ENCODE measurements around the gene RTBDN. TPM values are rescaled to one million over a fixed set of nuclear protein-coding genes. Genes with fewer than 3 reads are reported as not detected.

Gene RTBDN
- total and polyA plus RNA-seq, 2 of the 8 experiments (the other 6 are each of a cell fraction or from before 2014, with no cell fraction given), result 4.0 to 4.8 TPM

GRCh38 chr19:12797141-12797587 lies 37.2 kb downstream of the RTBDN start (continued):
- TF ChIP-seq, protein P1, sequence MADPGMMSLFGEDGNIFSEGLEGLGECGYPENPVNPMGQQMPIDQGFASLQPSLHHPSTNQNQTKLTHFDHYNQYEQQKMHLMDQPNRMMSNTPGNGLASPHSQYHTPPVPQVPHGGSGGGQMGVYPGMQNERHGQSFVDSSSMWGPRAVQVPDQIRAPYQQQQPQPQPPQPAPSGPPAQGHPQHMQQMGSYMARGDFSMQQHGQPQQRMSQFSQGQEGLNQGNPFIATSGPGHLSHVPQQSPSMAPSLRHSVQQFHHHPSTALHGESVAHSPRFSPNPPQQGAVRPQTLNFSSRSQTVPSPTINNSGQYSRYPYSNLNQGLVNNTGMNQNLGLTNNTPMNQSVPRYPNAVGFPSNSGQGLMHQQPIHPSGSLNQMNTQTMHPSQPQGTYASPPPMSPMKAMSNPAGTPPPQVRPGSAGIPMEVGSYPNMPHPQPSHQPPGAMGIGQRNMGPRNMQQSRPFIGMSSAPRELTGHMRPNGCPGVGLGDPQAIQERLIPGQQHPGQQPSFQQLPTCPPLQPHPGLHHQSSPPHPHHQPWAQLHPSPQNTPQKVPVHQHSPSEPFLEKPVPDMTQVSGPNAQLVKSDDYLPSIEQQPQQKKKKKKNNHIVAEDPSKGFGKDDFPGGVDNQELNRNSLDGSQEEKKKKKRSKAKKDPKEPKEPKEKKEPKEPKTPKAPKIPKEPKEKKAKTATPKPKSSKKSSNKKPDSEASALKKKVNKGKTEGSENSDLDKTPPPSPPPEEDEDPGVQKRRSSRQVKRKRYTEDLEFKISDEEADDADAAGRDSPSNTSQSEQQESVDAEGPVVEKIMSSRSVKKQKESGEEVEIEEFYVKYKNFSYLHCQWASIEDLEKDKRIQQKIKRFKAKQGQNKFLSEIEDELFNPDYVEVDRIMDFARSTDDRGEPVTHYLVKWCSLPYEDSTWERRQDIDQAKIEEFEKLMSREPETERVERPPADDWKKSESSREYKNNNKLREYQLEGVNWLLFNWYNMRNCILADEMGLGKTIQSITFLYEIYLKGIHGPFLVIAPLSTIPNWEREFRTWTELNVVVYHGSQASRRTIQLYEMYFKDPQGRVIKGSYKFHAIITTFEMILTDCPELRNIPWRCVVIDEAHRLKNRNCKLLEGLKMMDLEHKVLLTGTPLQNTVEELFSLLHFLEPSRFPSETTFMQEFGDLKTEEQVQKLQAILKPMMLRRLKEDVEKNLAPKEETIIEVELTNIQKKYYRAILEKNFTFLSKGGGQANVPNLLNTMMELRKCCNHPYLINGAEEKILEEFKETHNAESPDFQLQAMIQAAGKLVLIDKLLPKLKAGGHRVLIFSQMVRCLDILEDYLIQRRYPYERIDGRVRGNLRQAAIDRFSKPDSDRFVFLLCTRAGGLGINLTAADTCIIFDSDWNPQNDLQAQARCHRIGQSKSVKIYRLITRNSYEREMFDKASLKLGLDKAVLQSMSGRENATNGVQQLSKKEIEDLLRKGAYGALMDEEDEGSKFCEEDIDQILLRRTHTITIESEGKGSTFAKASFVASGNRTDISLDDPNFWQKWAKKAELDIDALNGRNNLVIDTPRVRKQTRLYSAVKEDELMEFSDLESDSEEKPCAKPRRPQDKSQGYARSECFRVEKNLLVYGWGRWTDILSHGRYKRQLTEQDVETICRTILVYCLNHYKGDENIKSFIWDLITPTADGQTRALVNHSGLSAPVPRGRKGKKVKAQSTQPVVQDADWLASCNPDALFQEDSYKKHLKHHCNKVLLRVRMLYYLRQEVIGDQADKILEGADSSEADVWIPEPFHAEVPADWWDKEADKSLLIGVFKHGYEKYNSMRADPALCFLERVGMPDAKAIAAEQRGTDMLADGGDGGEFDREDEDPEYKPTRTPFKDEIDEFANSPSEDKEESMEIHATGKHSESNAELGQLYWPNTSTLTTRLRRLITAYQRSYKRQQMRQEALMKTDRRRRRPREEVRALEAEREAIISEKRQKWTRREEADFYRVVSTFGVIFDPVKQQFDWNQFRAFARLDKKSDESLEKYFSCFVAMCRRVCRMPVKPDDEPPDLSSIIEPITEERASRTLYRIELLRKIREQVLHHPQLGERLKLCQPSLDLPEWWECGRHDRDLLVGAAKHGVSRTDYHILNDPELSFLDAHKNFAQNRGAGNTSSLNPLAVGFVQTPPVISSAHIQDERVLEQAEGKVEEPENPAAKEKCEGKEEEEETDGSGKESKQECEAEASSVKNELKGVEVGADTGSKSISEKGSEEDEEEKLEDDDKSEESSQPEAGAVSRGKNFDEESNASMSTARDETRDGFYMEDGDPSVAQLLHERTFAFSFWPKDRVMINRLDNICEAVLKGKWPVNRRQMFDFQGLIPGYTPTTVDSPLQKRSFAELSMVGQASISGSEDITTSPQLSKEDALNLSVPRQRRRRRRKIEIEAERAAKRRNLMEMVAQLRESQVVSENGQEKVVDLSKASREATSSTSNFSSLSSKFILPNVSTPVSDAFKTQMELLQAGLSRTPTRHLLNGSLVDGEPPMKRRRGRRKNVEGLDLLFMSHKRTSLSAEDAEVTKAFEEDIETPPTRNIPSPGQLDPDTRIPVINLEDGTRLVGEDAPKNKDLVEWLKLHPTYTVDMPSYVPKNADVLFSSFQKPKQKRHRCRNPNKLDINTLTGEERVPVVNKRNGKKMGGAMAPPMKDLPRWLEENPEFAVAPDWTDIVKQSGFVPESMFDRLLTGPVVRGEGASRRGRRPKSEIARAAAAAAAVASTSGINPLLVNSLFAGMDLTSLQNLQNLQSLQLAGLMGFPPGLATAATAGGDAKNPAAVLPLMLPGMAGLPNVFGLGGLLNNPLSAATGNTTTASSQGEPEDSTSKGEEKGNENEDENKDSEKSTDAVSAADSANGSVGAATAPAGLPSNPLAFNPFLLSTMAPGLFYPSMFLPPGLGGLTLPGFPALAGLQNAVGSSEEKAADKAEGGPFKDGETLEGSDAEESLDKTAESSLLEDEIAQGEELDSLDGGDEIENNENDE (IDR thresholded peaks at IDR 0.05; ENCODE audit: insufficient replicate concordance, low read length), result no peak
- TF ChIP-seq BRCA1 (IDR thresholded peaks at IDR 0.05; ENCODE audit: low read depth, low read length) (no peak), CHD1 (IDR thresholded peaks at IDR 0.05; ENCODE audit: low read depth, low read length) (no peak), TEAD4 (IDR thresholded peaks at IDR 0.05; ENCODE audit: low read depth, low read length) (no peak), JUN (IDR thresholded peaks at IDR 0.05; ENCODE audit: low read depth, low read length) (no peak), POU5F1 (IDR thresholded peaks at IDR 0.05; ENCODE audit: low read depth, low read length) (no peak), BCL11A (IDR thresholded peaks at IDR 0.05; ENCODE audit: low read depth in 2 of 2, low read length in 2 of 2) (no peak), PHF8 (conservative IDR thresholded peaks at IDR 0.05; ENCODE audit: low read depth, low read length) (no peak), CREB1 (IDR thresholded peaks at IDR 0.05) (no peak)

Data from H1 (cell line).